Measurements from ENCODE around the gene EGR1.

EGR1 gene

GRCh38 chr5:138465261-138466124, at the start of gene EGR1:
Gene EGR1, plus strand, starts transcription at chr5:138465479. Its CDS starts 283 bp downstream, at chr5:138465762.
- H3K4me1 ChIP-seq (ENCODE audit: insufficient read depth, low read length) = peaks cover 18% of the 10 kb centered on the region
- H3K27me3 ChIP-seq (ENCODE audit: insufficient read depth, low read length) = no peaks in the 10 kb centered on the region
- H2AFZ ChIP-seq (ENCODE audit: low read depth, low read length) = peak within 1 kb of the TSS; percentile 93
- peak within 1 kb of the TSS; percentile 90 for H3K4me3 ChIP-seq (ENCODE audit: low read length)
- no peaks in the 10 kb centered on the region for H3K9me3 ChIP-seq (ENCODE audit: low read length)
- H3K36me3 ChIP-seq (ENCODE audit: insufficient read depth, low read length) = no peaks in the 10 kb centered on the region

- Histone ChIP-seq H3K27me3 (ENCODE audit: insufficient read depth, low read length) (no peaks in the 10 kb centered on the region), H3K9me3 (ENCODE audit: low read length) (no peaks in the 10 kb centered on the region), H3K36me3 (ENCODE audit: insufficient read depth, low read length) (peaks cover 86% of the 10 kb centered on the region), H2AFZ (ENCODE audit: low read depth, low read length) (no peak overlapping the region), H3K4me3 (ENCODE audit: low read length) (no peak overlapping the region), H3K4me1 (ENCODE audit: insufficient read depth, low read length) (no peaks in the 10 kb centered on the region)
Observed at GRCh38 chr5:138418444-138418843, 46.8 kb upstream of the EGR1 start.

GRCh38 chr5:138425079-138425478, 40.2 kb upstream of the EGR1 start:
- Histone ChIP-seq H3K4me3 (ENCODE audit: low read length) (no peak overlapping the region), H3K9me3 (ENCODE audit: low read length) (no peaks in the 10 kb centered on the region), H2AFZ (ENCODE audit: low read depth, low read length) (no peak overlapping the region), H3K27me3 (ENCODE audit: insufficient read depth, low read length) (no peaks in the 10 kb centered on the region), H3K36me3 (ENCODE audit: insufficient read depth, low read length) (peaks cover 88% of the 10 kb centered on the region), H3K4me1 (ENCODE audit: insufficient read depth, low read length) (no peaks in the 10 kb centered on the region)

GRCh38 chr5:138435943-138436342, 29.3 kb upstream of the EGR1 start:
- Histone ChIP-seq H3K9me3 (ENCODE audit: low read length) (no peaks in the 10 kb centered on the region), H2AFZ (ENCODE audit: low read depth, low read length) (no peak overlapping the region), H3K27me3 (ENCODE audit: insufficient read depth, low read length) (no peaks in the 10 kb centered on the region), H3K4me3 (ENCODE audit: low read length) (no peak overlapping the region), H3K36me3 (ENCODE audit: insufficient read depth, low read length) (peaks cover 45% of the 10 kb centered on the region), H3K4me1 (ENCODE audit: insufficient read depth, low read length) (peaks cover 28% of the 10 kb centered on the region)

GRCh38 chr5:138438003-138438723, 27.1 kb upstream of the EGR1 start:
- H3K4me3 ChIP-seq (ENCODE audit: low read length) = peak overlapping the region; percentile 55
- H3K36me3 ChIP-seq (ENCODE audit: insufficient read depth, low read length) = peaks cover 30% of the 10 kb centered on the region
- H3K9me3 ChIP-seq (ENCODE audit: low read length) = no peaks in the 10 kb centered on the region
- H3K27me3 ChIP-seq (ENCODE audit: insufficient read depth, low read length) = no peaks in the 10 kb centered on the region
- H3K4me1 ChIP-seq (ENCODE audit: insufficient read depth, low read length) = peaks cover 28% of the 10 kb centered on the region
- no peak overlapping the region for H2AFZ ChIP-seq (ENCODE audit: low read depth, low read length)

GRCh38 chr5:138438724-138439476, 26.4 kb upstream of the EGR1 start, which contains the start of gene REEP2:
Gene REEP2, plus strand, starts transcription at chr5:138439057. Its CDS starts 152 bp downstream, at chr5:138439209.
- Histone ChIP-seq H3K27me3 (ENCODE audit: insufficient read depth, low read length) (no peaks in the 10 kb centered on the region), H2AFZ (ENCODE audit: low read depth, low read length) (peak within 1 kb of the TSS; percentile 62), H3K4me3 (ENCODE audit: low read length) (peak within 1 kb of the TSS; percentile 55)

DNA sequence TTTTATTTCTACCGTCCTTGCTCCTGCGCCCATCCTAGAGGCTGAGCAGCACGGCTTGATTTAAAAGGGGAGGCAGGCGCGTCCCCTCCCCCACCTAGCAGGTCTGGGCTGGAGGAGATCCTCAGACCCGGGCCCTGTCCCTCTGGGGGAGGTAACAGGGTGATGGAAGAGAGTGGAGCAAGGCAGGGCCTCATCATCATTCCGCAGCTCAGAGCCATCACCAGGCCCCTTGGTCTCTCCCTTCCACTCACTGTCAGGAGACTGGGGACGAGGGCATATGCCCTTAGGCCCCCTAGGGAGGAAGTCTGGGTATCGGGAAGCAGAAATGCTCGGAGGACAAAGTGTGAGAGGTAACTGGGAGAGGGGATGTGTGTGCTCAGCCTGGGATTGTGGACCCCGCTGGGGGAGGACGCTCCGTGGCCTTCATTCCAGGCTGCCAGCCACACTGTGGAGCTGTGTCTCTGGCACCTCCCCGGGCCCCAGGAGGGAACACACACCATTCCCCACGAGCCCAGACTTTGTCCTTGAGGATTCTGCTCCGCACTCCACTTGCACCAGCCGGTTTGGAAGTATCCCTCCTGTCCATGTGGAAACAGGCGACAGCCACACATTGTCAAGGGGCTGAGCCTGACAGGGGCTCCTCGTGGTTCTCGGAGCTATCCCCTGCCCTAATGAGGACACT, 25.7 kb upstream of the EGR1 start:
- no peaks in the 10 kb centered on the region for H3K9me3 ChIP-seq (ENCODE audit: low read length)
- H3K4me3 ChIP-seq (ENCODE audit: low read length) = peak overlapping the region; percentile 55
- H3K4me1 ChIP-seq (ENCODE audit: insufficient read depth, low read length) = peaks cover 28% of the 10 kb centered on the region
- peaks cover 26% of the 10 kb centered on the region for H3K36me3 ChIP-seq (ENCODE audit: insufficient read depth, low read length)
- peak overlapping the region; percentile 62 for H2AFZ ChIP-seq (ENCODE audit: low read depth, low read length)
- H3K27me3 ChIP-seq (ENCODE audit: insufficient read depth, low read length) = no peaks in the 10 kb centered on the region

More at GRCh38 chr5:138438724-138439476, 26.4 kb upstream of the EGR1 start, which contains the start of gene REEP2:
- H3K36me3 ChIP-seq (ENCODE audit: insufficient read depth, low read length) = peaks cover 24% of the 10 kb centered on the region
- H3K9me3 ChIP-seq (ENCODE audit: low read length) = no peaks in the 10 kb centered on the region
- peaks cover 28% of the 10 kb centered on the region for H3K4me1 ChIP-seq (ENCODE audit: insufficient read depth, low read length)

DNA sequence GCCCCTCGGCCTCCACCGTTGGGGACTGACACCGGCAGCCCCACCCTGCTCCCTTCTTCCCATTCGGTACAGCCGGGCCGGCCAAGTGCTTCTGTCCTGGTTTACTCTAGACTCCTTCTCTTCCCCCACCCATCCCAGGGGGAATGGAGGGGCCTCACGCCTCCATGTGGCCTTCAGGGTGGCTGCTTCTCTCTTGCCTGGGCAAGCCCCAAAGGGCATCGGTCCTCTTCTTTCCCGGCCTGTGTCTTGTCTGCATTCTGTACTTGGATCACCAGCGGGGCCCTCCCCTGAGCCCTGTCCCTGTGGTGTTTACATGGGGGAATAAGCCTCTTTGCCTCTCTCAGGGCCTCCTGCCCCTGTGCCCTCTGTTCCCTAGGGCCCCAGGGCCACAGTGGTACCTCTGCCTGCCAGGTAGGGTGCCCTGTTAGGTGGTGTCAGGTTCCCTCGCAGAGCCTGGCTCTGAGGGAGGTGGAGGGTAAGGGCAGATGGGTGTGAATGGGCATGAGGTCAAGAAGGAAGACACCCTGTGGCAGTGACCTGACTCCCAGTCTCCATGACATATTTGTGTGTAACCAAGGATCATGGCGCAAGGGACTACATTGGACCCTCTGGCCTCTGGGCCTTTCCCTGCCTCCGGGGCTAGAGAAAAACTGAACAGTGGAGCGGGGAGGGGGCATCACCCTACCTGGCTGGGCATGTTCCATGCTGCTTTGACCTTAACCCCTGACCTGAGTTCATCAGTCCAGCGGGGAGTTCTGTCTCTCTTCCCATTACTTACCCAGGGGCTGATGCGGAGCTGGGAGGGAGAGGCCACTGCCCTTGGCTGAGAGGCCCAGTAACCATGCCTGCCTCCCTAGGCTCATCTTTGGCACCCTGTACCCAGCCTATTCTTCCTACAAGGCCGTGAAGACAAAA, 24.9 kb upstream of the EGR1 start:
- Histone ChIP-seq H3K4me3 (ENCODE audit: low read length) (peak overlapping the region; percentile 55), H3K27me3 (ENCODE audit: insufficient read depth, low read length) (no peaks in the 10 kb centered on the region), H3K4me1 (ENCODE audit: insufficient read depth, low read length) (peaks cover 28% of the 10 kb centered on the region), H2AFZ (ENCODE audit: low read depth, low read length) (peak overlapping the region; percentile 62), H3K36me3 (ENCODE audit: insufficient read depth, low read length) (peaks cover 22% of the 10 kb centered on the region), H3K9me3 (ENCODE audit: low read length) (no peaks in the 10 kb centered on the region)

DNA sequence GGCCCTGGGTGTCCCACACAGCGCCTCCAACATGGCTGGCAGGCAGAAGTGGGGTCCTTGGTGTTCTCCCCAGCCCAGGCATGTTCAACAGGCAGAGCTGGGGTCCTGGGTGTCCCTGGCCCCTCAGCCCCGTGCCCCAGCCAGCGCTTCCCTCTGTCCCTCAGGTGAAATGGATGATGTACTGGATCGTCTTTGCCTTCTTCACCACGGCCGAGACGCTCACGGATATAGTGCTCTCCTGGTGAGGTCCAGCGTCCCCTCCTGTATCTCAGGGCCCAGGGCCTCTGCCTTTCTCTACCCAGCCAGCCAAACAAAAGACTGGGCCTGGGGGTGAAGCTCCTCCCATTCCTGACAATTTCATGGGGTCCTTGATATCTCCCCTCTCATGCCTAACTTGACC, 24.1 kb upstream of the EGR1 start:
- Histone ChIP-seq H3K9me3 (ENCODE audit: low read length) (no peaks in the 10 kb centered on the region), H3K4me3 (ENCODE audit: low read length) (no peak overlapping the region), H3K36me3 (ENCODE audit: insufficient read depth, low read length) (peaks cover 14% of the 10 kb centered on the region), H3K4me1 (ENCODE audit: insufficient read depth, low read length) (peaks cover 28% of the 10 kb centered on the region), H3K27me3 (ENCODE audit: insufficient read depth, low read length) (no peaks in the 10 kb centered on the region), H2AFZ (ENCODE audit: low read depth, low read length) (no peak overlapping the region)

DNA sequence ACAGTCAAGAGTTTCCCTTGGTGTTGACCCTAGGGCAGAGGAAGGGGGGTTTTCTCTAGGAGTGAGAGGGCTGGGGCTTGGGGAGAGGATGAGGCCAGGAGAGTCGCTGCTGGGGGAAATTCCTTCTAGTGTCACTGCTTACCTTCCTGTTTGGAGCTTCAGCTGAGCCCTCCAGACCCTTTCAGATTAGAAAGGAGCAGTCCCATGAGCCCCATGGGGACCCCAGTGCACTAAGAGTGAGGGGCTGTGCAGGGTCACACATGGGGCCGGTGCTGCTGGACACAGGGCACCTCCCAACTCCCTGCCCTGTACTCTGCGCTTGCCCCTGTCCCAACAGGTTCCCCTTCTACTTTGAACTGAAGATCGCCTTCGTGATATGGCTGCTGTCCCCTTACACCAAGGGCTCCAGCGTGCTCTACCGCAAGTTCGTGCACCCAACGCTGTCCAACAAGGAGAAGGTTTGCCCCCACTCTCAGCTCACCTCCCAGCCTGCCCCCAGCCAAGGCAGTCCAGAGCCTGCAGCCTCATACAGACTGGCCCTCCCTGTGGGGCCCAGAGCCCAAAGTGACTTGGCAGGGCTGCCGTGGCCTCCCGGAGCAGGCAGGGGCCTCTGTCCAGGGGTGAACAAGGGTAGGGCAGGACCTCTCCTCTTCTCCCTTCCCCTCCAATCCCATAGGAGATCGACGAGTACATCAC, 21.1 kb upstream of the EGR1 start:
- Histone ChIP-seq H3K36me3 (ENCODE audit: insufficient read depth, low read length) (peaks cover 11% of the 10 kb centered on the region), H2AFZ (ENCODE audit: low read depth, low read length) (no peak overlapping the region), H3K4me3 (ENCODE audit: low read length) (no peak overlapping the region), H3K4me1 (ENCODE audit: insufficient read depth, low read length) (peaks cover 31% of the 10 kb centered on the region), H3K27me3 (ENCODE audit: insufficient read depth, low read length) (no peaks in the 10 kb centered on the region), H3K9me3 (ENCODE audit: low read length) (no peaks in the 10 kb centered on the region)

- Histone ChIP-seq H3K27me3 (ENCODE audit: insufficient read depth, low read length) (no peaks in the 10 kb centered on the region), H3K4me1 (ENCODE audit: insufficient read depth, low read length) (peaks cover 30% of the 10 kb centered on the region), H2AFZ (ENCODE audit: low read depth, low read length) (no peak overlapping the region), H3K4me3 (ENCODE audit: low read length) (no peak overlapping the region), H3K9me3 (ENCODE audit: low read length) (no peaks in the 10 kb centered on the region), H3K36me3 (ENCODE audit: insufficient read depth, low read length) (peaks cover 11% of the 10 kb centered on the region)
Observed at GRCh38 chr5:138444774-138445546, 20.3 kb upstream of the EGR1 start.
